ENCODE measurements around the gene IGFBPL1.

The IGFBPL1 gene

GRCh38 chr9:38363589-38363925 is 60.7 kb downstream of the IGFBPL1 start:
- no peak overlapping the region for H3K4me3 ChIP-seq (ENCODE audit: low read depth, low read length)
- TF ChIP-seq CTCF (IDR thresholded peaks at IDR 0.05; ENCODE audit: control insufficient read depth, extremely low read depth, insufficient read depth): no peak

GRCh38 chr9:38362852-38363588 is 61.2 kb downstream of the IGFBPL1 start:
- peak; percentile 78 for DNase-seq (ENCODE audit: low read depth)
- H3K4me3 ChIP-seq (ENCODE audit: low read depth, low read length): no peak overlapping the region
- peak; percentile 77 for TF ChIP-seq CTCF (IDR thresholded peaks at IDR 0.05; ENCODE audit: control insufficient read depth, extremely low read depth, insufficient read depth)

More at GRCh38 chr9:38363589-38363925, 60.7 kb downstream of the IGFBPL1 start:
- DNase-seq (ENCODE audit: low read depth): no peak

- H3K4me3 ChIP-seq (ENCODE audit: low read depth, low read length): no peak overlapping the region
- TF ChIP-seq CTCF (IDR thresholded peaks at IDR 0.05; ENCODE audit: control insufficient read depth, extremely low read depth, insufficient read depth): no peak
- DNase-seq (ENCODE audit: low read depth): no peak
Measured at GRCh38 chr9:38361473-38361850, 62.8 kb downstream of the IGFBPL1 start.

GRCh38 chr9:38360839-38361472 is 63.3 kb downstream of the IGFBPL1 start:
- TF ChIP-seq CTCF (IDR thresholded peaks at IDR 0.05; ENCODE audit: control insufficient read depth, extremely low read depth, insufficient read depth): no peak
- no peak overlapping the region for H3K4me3 ChIP-seq (ENCODE audit: low read depth, low read length)
- DNase-seq (ENCODE audit: low read depth): no peak

GRCh38 chr9:38359689-38360385 is 64.4 kb downstream of the IGFBPL1 start:
- H3K4me3 ChIP-seq (ENCODE audit: low read depth, low read length): no peak overlapping the region
- no peak for DNase-seq (ENCODE audit: low read depth)
- no peak for TF ChIP-seq CTCF (IDR thresholded peaks at IDR 0.05; ENCODE audit: control insufficient read depth, extremely low read depth, insufficient read depth)

- DNase-seq (ENCODE audit: low read depth): no peak
- H3K4me3 ChIP-seq (ENCODE audit: low read depth, low read length): no peak overlapping the region
- TF ChIP-seq CTCF (IDR thresholded peaks at IDR 0.05; ENCODE audit: control insufficient read depth, extremely low read depth, insufficient read depth): no peak
Measured at GRCh38 chr9:38359297-38359653, 65.0 kb downstream of the IGFBPL1 start.
